Vagina (tissue), 2 donors: Measurements from ENCODE around the gene ORAI2. TPM values are rescaled to one million over a fixed set of nuclear protein-coding genes. Genes with fewer than 3 reads are reported as not detected.
A peak's percentile ranks its signal among the peaks of the same experiment; 100 is the strongest.

Source experiments
- DNase-seq, 2 donors: peaks; one replicate each; pipeline ENCODE4 v3.0.0-alpha.2; 2017; ENCODE audit errors: extremely low spot score in 2 of 2
- H3K27ac ChIP-seq: fragments of 200-600 bp; sonication (generic); one replicate; pipeline ENCODE4 v1.5.1; 2019
- H3K27me3 ChIP-seq: fragments of 200-600 bp; sonication (generic); one replicate; pipeline ENCODE4 v1.5.1; 2019
- H3K36me3 ChIP-seq, 2 donors: fragments of 200-600 bp; sonication (generic); one replicate each; pipeline ENCODE4 v1.5.1; 2017 to 2019
- H3K4me1 ChIP-seq: fragments of 200-600 bp; sonication (generic); one replicate; pipeline ENCODE4 v1.5.1; 2019
- H3K4me3 ChIP-seq, 2 donors: fragments of 200-600 bp; sonication (generic); 1 replicate in 1 of 2; 2 replicates in 1 of 2; pipeline ENCODE4 v1.5.1; 2016 to 2019
- H3K9me3 ChIP-seq: fragments of 200-600 bp; sonication (generic); one replicate; pipeline ENCODE4 v1.5.1; 2019
- POLR2A ChIP-seq, 2 donors: fragments of 450-650 bp; IDR thresholded peaks; one replicate each; pipeline ENCODE4 v1.6.1; 2017; ENCODE audit warnings: antibody characterized with exemption in 2 of 2, mild to moderate bottlenecking in 2 of 2, moderate library complexity in 2 of 2
- POLR2AphosphoS5 ChIP-seq, 2 donors: sonication (generic); formaldehyde crosslinking; IDR thresholded peaks; one replicate each; pipeline ENCODE4 v1.9.0; 2017; ENCODE audit warnings: antibody characterized with exemption in 2 of 2, mild to moderate bottlenecking in 2 of 2, low read depth in 1 of 2; ENCODE audit not compliant: insufficient read depth in 1 of 2
- intact Hi-C: fragments of 100-400 bp; cut with DNase I; formaldehyde crosslinking; loops from one replicate; pipeline ENCODE4 v1.15.1; 2023
- total RNA-seq: library from RNA; depleted of rRNA; stranded (reverse); fragments of >200 nt; gene quantifications from one replicate; pipeline ENCODE4 v1.2.3, GENCODE V29; 2016
- TF ChIP-seq, protein P1 (sequence below), 3 experiments: fragments of 450-650 bp in 2 of 3; fragments of 200-600 bp in 1 of 3; sonication (generic) in 1 of 3; IDR thresholded peaks; one replicate each; pipeline ENCODE4 v1.5.1; 2017 to 2019; ENCODE audit warnings: antibody characterized with exemption in 3 of 3, mild to moderate bottlenecking in 2 of 3, moderate library complexity in 2 of 3

Gene ORAI2
- total RNA-seq, 1 donor from 2014 or later: 15.5 TPM

- Histone ChIP-seq H3K27ac (no peak overlapping the region), H3K27me3 (no peaks in the 10 kb centered on the region), H3K4me1 (peaks cover 30% of the 10 kb centered on the region), H3K9me3 (no peaks in the 10 kb centered on the region), H3K36me3 (no peaks in the 10 kb centered on the region), H3K4me3 (peak overlapping the region in 1 of 2 donors; percentile 95)
- intact Hi-C loops: no loop called here
- no peak for DNase-seq
- TF ChIP-seq POLR2AphosphoS5 (IDR thresholded peaks at IDR 0.05; ENCODE audit: insufficient read depth in 1 of 2, low read depth in 1 of 2): no peak
- TF ChIP-seq, protein P1, sequence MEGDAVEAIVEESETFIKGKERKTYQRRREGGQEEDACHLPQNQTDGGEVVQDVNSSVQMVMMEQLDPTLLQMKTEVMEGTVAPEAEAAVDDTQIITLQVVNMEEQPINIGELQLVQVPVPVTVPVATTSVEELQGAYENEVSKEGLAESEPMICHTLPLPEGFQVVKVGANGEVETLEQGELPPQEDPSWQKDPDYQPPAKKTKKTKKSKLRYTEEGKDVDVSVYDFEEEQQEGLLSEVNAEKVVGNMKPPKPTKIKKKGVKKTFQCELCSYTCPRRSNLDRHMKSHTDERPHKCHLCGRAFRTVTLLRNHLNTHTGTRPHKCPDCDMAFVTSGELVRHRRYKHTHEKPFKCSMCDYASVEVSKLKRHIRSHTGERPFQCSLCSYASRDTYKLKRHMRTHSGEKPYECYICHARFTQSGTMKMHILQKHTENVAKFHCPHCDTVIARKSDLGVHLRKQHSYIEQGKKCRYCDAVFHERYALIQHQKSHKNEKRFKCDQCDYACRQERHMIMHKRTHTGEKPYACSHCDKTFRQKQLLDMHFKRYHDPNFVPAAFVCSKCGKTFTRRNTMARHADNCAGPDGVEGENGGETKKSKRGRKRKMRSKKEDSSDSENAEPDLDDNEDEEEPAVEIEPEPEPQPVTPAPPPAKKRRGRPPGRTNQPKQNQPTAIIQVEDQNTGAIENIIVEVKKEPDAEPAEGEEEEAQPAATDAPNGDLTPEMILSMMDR (IDR thresholded peaks at IDR 0.05): no peak
- TF ChIP-seq POLR2A (IDR thresholded peaks at IDR 0.05): no peak
Observed at GRCh38 chr7:102466097-102466496, 32.7 kb downstream of the ORAI2 start.

DNA sequence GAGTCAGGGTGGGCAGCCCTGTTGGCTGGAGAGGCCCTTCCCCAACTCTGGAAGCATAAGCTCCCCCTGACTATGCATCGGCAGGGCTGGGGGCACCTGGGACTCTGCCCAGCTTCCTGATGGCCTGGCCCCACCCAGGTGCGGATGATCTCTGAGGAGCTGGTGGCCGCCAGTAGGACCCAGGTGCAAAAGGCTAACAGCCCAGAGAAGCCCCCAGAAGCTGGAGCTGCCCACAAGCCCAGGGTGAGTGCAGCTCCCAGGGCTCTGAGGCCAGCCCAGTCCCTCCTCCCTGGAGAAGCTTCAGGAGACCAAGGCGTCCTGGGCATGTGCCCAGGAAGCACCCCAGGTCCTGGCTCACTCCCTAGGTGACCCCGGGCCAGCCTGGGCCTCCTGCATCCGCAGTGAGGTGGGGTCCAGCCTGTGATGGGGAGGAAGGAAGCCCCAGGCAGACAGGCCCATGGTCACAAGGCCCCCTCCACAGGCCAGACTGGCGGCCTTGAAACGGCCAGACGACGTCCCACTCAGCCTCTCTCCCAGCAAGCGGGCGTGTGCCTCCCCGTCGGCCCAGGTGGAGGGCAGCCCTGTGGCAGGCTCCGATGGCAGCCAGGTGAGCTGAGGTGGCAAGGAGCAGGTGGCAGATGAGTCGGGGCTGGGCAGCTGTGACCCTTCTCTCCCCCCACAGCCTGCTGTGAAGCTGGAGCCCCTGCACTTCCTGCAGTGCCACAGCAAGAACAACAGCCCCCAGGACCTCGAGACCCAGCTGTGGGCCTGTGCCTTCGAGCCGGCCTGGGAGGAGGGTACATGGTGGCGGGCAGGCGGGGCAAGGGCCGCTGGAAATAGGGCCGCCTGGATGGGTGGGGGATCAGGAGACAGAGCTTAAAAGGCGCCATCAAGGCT, 34.5 kb downstream of the ORAI2 start:
- Histone ChIP-seq H3K9me3 (no peaks in the 10 kb centered on the region), H3K36me3 (peaks cover 0 to 2% of the 10 kb centered on the region in 2 donors), H3K4me3 (no peak overlapping the region), H3K27ac (no peak overlapping the region), H3K4me1 (peaks cover 26% of the 10 kb centered on the region), H3K27me3 (no peaks in the 10 kb centered on the region)
- intact Hi-C loops: no loop called here
- no peak for DNase-seq
- TF ChIP-seq, protein P1 (IDR thresholded peaks at IDR 0.05): no peak
- no peak for TF ChIP-seq POLR2A (IDR thresholded peaks at IDR 0.05)
- no peak for TF ChIP-seq POLR2AphosphoS5 (IDR thresholded peaks at IDR 0.05; ENCODE audit: insufficient read depth in 1 of 2, low read depth in 1 of 2)

DNA sequence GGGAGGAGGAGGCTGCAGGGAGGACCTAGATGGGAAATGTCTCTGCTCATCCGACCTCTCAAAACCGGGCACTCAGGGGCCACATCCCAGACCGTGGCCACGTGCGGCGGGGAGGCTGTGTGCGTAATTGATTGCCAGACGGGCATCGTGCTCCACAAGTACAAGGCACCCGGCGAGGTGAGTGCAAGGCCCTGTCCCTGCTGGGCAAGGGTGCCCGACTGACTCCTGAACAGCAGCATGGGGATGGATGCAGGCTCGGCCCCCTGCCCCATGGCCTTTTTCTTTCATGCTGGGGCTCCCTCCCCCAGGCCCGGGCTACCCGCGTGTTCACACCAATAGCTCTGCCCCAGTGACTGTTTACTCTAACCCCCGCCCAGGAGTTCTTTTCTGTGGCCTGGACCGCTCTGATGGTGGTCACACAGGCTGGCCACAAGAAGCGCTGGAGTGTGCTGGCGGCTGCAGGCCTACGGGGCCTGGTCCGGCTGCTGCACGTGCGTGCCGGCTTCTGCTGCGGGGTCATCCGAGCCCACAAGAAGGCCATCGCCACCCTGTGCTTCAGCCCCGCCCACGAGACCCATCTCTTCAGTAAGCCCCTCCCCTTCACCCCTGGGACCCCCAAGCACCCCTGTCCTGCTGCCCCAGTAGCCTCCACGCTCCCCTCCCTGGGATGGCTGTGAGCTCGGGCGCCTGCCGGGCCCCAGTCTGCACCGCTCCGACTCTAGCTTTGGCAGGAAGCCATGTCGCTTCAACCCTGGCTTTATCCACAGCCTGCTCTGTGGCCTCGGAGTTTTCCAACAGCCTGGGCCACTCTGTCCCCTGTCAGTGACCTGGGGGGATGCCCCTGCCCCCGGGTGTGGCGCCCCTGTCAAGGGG, 35.3 kb downstream of the ORAI2 start:
- Histone ChIP-seq H3K4me1 (peaks cover 19% of the 10 kb centered on the region), H3K27ac (no peak overlapping the region), H3K9me3 (no peaks in the 10 kb centered on the region), H3K4me3 (no peak overlapping the region), H3K36me3 (peaks cover 0 to 11% of the 10 kb centered on the region in 2 donors), H3K27me3 (no peaks in the 10 kb centered on the region)
- DNase-seq: no peak
- intact Hi-C loops: no loop called here
- no peak for TF ChIP-seq POLR2AphosphoS5 (IDR thresholded peaks at IDR 0.05; ENCODE audit: insufficient read depth in 1 of 2, low read depth in 1 of 2)
- TF ChIP-seq POLR2A (IDR thresholded peaks at IDR 0.05): no peak
- TF ChIP-seq, protein P1 (IDR thresholded peaks at IDR 0.05): no peak

GRCh38 chr7:102469351-102469971, 36.1 kb downstream of the ORAI2 start:
- Histone ChIP-seq H3K27ac (no peak overlapping the region), H3K9me3 (no peaks in the 10 kb centered on the region), H3K4me1 (peaks cover 13% of the 10 kb centered on the region), H3K36me3 (peaks cover 0 to 14% of the 10 kb centered on the region in 2 donors), H3K27me3 (no peaks in the 10 kb centered on the region), H3K4me3 (no peak overlapping the region)
- TF ChIP-seq POLR2A (IDR thresholded peaks at IDR 0.05): no peak
- TF ChIP-seq, protein P1 (IDR thresholded peaks at IDR 0.05): no peak
- TF ChIP-seq POLR2AphosphoS5 (IDR thresholded peaks at IDR 0.05; ENCODE audit: insufficient read depth in 1 of 2, low read depth in 1 of 2): no peak
- no peak for DNase-seq
- intact Hi-C loops: no loop called here
